ENCODE data around the gene TMEM121. TPM values are rescaled to one million over a fixed set of nuclear protein-coding genes. Genes with fewer than 3 reads are reported as not detected.

Gene TMEM121
- total and polyA plus RNA-seq, 2 of the 4 experiments (the other 2 are of a cell fraction): 2.7 to 6.3 TPM

GRCh38 chr14:105482486-105483110 is 43.8 kb upstream of the TMEM121 start (continued):
- TF ChIP-seq BHLHE40 (IDR thresholded peaks at IDR 0.05; ENCODE audit: low read depth, low read length): no peak
- TF ChIP-seq, protein P1, sequence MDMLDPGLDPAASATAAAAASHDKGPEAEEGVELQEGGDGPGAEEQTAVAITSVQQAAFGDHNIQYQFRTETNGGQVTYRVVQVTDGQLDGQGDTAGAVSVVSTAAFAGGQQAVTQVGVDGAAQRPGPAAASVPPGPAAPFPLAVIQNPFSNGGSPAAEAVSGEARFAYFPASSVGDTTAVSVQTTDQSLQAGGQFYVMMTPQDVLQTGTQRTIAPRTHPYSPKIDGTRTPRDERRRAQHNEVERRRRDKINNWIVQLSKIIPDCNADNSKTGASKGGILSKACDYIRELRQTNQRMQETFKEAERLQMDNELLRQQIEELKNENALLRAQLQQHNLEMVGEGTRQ (IDR thresholded peaks at IDR 0.05; ENCODE audit: low read depth, low read length): no peak
- no peak for TF ChIP-seq POLR2A (IDR thresholded peaks at IDR 0.05; ENCODE audit: low read depth, low read length)
- no peak for TF ChIP-seq CHD1 (IDR thresholded peaks at IDR 0.05; ENCODE audit: low read depth, low read length)

GRCh38 chr14:105483300-105484068 is 42.9 kb upstream of the TMEM121 start:
- no peak overlapping the region for H3K4me2 ChIP-seq (ENCODE audit: low read depth, low read length)
- no peak overlapping the region for H3K4me3 ChIP-seq (ENCODE audit: insufficient read depth, low read depth, low read length)
- no peak overlapping the region for H2AK5ac ChIP-seq (ENCODE audit: low read depth, low read length)
- peaks cover 15% of the 10 kb centered on the region for H3K4me1 ChIP-seq (ENCODE audit: control insufficient read depth, insufficient read depth, low read length)
- WGBS, 2 experiments (ENCODE audit: extremely low coverage in 2 of 2, insufficient read length in 1 of 2): 66% methylated on average over 6 of the region's 18 CpGs; no CpG with 5 or more reads in 1 of the 2 experiments
- no peak overlapping the region for H4K5ac ChIP-seq (ENCODE audit: low read depth, low read length)
- peaks cover 25% of the 10 kb centered on the region; the same call in 1 of the 2 replicates for H3K27me3 ChIP-seq (ENCODE audit: control insufficient read depth, insufficient read depth, low read length)
- H3K9me1 ChIP-seq (ENCODE audit: insufficient read depth, low read length): peaks cover 6% of the 10 kb centered on the region
- no peak overlapping the region for H2BK20ac ChIP-seq (ENCODE audit: low read depth, low read length)
- no peak overlapping the region for H3K56ac ChIP-seq (ENCODE audit: extremely low read depth, insufficient read depth, low read length)
- H3K27ac ChIP-seq (ENCODE audit: insufficient read depth, low read length): no peak overlapping the region
- no peaks in the 10 kb centered on the region; the same call in 1 of the 2 replicates for H4K20me1 ChIP-seq (ENCODE audit: insufficient read depth, low read length)
- no peak overlapping the region for H3K18ac ChIP-seq (ENCODE audit: low read depth, low read length)
- in situ Hi-C loops (cut with MboI; ENCODE audit: low sequenced_read_pairs) (no loop called here), dilution Hi-C loops (cut with HindIII; ENCODE audit: low sequenced_read_pairs, unreplicated experiment) (no loop called here), intact Hi-C loops (cut with micrococcal nuclease) (no loop called here)
- H3K23ac ChIP-seq (ENCODE audit: low read depth, low read length): no peak overlapping the region
- H3K9ac ChIP-seq (ENCODE audit: low read depth, low read length): no peak overlapping the region
- CTCF ChIA-PET: no interaction called here
- H2AFZ ChIP-seq (replicated peaks; ENCODE audit: low read length, poor library complexity): no peak overlapping the region
- no peak overlapping the region for H4K91ac ChIP-seq (ENCODE audit: insufficient read depth, low read depth, low read length)
- DNase-seq (no peak), ATAC-seq (ENCODE audit: low read depth) (no peak)
- H3K4ac ChIP-seq (ENCODE audit: low read depth, low read length): no peak overlapping the region
- H3K36me3 ChIP-seq (ENCODE audit: control insufficient read depth, insufficient read depth, low read length): no peaks in the 10 kb centered on the region
- H3K79me1 ChIP-seq (ENCODE audit: low read depth in 1 of 2, low read length in 2 of 2): no peaks in the 10 kb centered on the region; a peak in 1 of 4 replicates
- no peak overlapping the region for H4K8ac ChIP-seq (ENCODE audit: low read depth in 2 of 2, low read length in 2 of 2)
- no peak overlapping the region for H2AK9ac ChIP-seq (replicated peaks; ENCODE audit: low read depth, low read length, poor library complexity)
- no peaks in the 10 kb centered on the region for H3K9me3 ChIP-seq (ENCODE audit: control insufficient read depth, insufficient read depth, low read length)
- no peak overlapping the region for H3K14ac ChIP-seq (replicated peaks; ENCODE audit: low read depth, low read length)
- H2BK5ac ChIP-seq (ENCODE audit: low read depth, low read length, poor library complexity, severe bottlenecking): no peak overlapping the region
- POLR2A ChIA-PET (ENCODE audit: unreplicated experiment): no interaction called here
- no TSS peak for BruUV-seq (replicated peaks)
- H2BK15ac ChIP-seq (ENCODE audit: low read depth, low read length): no peak overlapping the region
- no peak overlapping the region for H2BK120ac ChIP-seq (ENCODE audit: low read depth, low read length)
- no peak for TF ChIP-seq MAFK (IDR thresholded peaks at IDR 0.05; ENCODE audit: low read depth, low read length)
- TF ChIP-seq CEBPB (IDR thresholded peaks at IDR 0.05; ENCODE audit: low read depth, low read length): no peak
- TF ChIP-seq RFX5 (IDR thresholded peaks at IDR 0.05; ENCODE audit: low read depth, low read length): no peak
- no peak for TF ChIP-seq RCOR1 (IDR thresholded peaks at IDR 0.05; ENCODE audit: insufficient replicate concordance, low read length)
- no peak for TF ChIP-seq BHLHE40 (IDR thresholded peaks at IDR 0.05; ENCODE audit: low read depth, low read length)
- no peak for TF ChIP-seq CHD1 (IDR thresholded peaks at IDR 0.05; ENCODE audit: low read depth, low read length)
- no peak for TF ChIP-seq ELK1 (IDR thresholded peaks at IDR 0.05; ENCODE audit: borderline replicate concordance, low read depth, low read length)
- TF ChIP-seq POLR2A (IDR thresholded peaks at IDR 0.05; ENCODE audit: low read depth, low read length): no peak
- TF ChIP-seq, protein P2, sequence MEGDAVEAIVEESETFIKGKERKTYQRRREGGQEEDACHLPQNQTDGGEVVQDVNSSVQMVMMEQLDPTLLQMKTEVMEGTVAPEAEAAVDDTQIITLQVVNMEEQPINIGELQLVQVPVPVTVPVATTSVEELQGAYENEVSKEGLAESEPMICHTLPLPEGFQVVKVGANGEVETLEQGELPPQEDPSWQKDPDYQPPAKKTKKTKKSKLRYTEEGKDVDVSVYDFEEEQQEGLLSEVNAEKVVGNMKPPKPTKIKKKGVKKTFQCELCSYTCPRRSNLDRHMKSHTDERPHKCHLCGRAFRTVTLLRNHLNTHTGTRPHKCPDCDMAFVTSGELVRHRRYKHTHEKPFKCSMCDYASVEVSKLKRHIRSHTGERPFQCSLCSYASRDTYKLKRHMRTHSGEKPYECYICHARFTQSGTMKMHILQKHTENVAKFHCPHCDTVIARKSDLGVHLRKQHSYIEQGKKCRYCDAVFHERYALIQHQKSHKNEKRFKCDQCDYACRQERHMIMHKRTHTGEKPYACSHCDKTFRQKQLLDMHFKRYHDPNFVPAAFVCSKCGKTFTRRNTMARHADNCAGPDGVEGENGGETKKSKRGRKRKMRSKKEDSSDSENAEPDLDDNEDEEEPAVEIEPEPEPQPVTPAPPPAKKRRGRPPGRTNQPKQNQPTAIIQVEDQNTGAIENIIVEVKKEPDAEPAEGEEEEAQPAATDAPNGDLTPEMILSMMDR (conservative IDR thresholded peaks at IDR 0.05; ENCODE audit: low read depth, low read length): no peak
- no peak for TF ChIP-seq MXI1 (IDR thresholded peaks at IDR 0.05; ENCODE audit: borderline replicate concordance, low read depth, low read length)

All from IMR-90 (cell line).